Activated CD8-positive, alpha-beta memory T cell treated with anti-CD3 and anti-CD28 coated beads for 4 hours (primary cell): Measurements from ENCODE around the gene LZTFL1.
A peak's percentile ranks its signal among the peaks of the same experiment; 100 is the strongest.

Experiments
- DNase-seq, 2 donors: peaks; one replicate each; pipeline ENCODE4 v3.0.0-alpha.2; 2020; ENCODE audit warnings: low read depth in 2 of 2

The LZTFL1 gene, protein sequence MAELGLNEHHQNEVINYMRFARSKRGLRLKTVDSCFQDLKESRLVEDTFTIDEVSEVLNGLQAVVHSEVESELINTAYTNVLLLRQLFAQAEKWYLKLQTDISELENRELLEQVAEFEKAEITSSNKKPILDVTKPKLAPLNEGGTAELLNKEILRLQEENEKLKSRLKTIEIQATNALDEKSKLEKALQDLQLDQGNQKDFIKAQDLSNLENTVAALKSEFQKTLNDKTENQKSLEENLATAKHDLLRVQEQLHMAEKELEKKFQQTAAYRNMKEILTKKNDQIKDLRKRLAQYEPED

DNA sequence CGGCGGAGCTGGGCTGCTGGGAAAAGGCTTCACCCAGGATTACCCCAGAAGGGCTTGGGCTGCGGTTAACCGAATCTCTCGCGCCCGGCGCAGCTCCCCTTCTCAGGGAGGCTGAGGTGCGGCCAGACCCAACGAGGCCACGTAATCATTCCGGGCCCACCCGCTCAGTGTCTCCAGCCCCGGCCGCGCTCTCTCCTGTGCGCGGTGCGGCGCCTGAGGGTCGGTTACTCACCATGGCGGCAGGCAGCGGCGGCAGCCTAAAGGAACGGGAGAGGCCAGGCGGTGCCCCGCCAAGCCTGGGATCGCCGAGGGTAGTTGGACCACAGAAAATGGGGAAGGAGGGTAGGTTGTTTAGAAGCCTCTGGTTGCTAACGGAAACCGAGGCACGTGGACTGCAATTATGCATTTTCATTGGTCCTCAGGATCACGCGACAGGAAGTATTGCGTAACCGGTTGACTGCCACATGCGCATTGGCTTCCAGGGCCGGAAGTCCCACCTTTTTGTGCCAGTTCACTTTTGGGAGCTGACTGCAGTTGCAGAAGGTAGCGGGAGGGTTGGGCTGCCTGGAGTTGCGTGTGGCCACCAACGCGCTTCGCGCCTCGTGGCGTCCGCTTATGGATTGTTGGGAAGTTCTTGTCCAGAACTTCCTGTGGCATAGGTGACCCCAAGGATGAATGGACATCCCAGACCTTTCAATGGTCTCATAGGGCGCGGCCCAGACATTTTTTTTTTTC, at the start of gene LZTFL1:
Gene LZTFL1, minus strand, starts transcription at position 363 of the 735 bp plus-strand sequence. Its CDS starts 128 bp downstream, at position 235.
- DNase-seq = peak; percentile 81 to 84

GRCh38 chr3:45890405-45890804, 48.5 kb upstream of the LZTFL1 start:
- DNase-seq = no peak

GRCh38 chr3:45889337-45889736, 47.4 kb upstream of the LZTFL1 start:
- DNase-seq = no peak

GRCh38 chr3:45887759-45888511, 46.0 kb upstream of the LZTFL1 start:
- no peak for DNase-seq

- DNase-seq = no peak
Measured at GRCh38 chr3:45887285-45887684, 45.4 kb upstream of the LZTFL1 start.

DNA sequence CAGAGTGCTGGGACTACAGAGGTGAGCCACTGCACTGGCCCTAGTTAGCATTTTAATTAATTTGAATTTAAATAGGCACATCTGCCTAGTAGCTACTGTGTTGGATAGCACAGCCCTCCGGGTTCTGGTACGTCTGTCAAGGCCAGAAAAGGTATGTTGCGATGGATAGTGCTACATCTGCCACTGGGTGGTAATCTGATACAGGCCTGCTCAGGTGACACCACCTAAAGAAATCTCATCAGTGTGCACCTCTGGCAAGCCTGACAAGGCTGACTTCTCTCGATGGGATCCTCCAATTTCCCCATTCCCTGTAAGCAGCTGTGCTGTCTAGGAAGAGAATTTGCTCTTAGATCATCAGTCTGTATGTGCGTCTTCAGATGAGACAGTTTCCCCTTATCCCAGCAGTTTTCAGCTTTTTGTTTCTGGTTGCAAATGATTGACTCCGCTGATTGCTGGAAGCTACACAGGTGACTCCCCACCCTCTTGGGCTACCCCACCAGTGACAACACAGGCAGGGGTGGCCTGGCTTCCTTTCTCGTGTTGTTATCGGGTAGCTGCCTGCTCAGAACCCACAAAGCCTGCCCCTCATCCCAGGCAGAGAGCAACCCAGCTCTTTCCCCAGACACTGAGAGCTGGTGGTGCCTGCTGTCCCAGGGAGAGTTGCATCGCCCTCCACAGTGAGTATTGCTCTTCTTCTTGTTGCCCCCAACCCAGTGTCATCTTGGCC, 44.2 kb upstream of the LZTFL1 start, which contains the start of gene CCR9:
Gene CCR9, plus strand, starts transcription at position 565 of the 727 bp plus-strand sequence. CDS start 8,391 bp downstream, outside the sequence.
- no peak for DNase-seq

- no peak for DNase-seq
Measured at GRCh38 chr3:45884368-45885201, 42.7 kb upstream of the LZTFL1 start.

DNA sequence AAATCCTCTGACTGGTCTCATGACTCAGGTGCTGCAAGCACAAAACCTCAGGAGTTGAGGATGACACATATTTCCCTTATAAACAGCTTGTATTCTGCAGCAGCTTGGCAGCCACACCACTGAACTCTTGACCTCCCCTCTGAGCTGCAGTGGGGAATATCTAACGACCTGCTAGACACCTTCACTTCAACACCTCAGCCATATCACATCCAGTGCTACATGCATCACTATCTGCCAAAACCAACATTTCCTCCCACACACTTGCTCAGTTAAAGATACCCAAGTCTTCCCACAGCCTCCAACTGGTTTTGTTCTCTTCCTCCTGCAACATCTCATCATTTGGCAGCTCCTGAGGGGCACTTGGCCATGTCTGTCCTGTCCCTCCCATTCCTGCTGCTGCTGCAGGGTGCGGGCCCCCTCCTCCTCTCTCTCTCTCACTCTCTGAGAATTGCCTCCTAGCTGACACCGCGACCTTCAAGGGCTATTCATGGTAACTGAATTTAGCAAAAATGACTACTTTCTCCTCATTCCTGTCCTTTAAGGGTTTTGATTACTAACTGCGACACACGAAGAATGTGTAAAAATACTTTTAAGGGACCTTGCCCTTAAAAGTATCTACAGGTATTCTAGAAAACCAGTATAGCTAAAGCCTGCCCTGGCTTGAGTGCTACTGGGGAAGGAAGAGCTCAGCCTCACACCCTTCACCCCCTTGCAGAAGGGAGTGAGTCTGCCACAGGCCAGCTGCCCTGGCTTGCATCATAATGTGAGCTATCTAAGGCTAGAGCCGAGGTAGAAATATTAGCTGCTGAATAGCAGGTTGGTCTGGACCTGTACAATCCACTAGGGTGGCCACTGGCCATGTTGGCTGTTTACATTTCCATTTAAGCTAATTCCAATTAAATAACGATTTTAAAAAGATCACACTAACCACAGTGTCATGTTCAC, 39.4 kb upstream of the LZTFL1 start:
- peak; percentile 36 to 47 for DNase-seq

DNA sequence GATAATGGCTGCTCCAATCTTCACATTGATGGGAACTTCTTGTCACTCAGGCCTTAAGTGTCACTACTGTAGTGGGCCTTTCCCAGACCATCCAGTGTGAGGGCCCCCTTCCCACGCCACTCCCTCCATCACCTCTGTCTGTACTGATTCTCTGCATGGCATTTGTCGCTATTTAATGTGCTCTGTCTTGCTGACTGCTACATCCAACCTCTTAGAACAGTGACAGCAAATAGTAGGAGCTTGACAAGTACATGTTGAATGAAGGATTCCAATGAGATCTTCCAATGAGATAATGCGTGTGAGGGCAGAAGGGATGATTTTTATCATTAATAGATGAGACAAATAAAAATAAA, 38.8 kb upstream of the LZTFL1 start:
- no peak for DNase-seq

- DNase-seq = no peak
Measured at GRCh38 chr3:45878124-45878523, 36.2 kb upstream of the LZTFL1 start.

GRCh38 chr3:45874677-45875346, 32.9 kb upstream of the LZTFL1 start:
- DNase-seq = no peak

DNA sequence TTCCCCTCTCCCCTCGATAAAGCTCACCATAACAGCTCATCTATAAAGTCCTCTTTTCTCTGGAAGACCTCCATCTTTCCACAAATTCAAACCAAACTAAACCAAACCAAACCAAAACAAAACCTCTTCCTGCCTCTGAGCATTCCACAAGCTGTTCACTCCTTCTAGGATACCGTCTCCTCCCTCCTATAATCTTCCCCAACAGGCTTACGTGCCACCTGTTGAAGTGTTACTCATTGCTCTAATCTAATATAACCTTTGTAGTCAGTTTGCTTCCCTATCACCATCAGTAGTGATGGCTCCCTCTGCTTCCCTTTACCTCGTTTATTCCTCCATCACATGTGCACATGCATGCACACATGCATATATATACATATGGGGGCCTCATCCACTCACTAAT, 31.7 kb upstream of the LZTFL1 start:
- no peak for DNase-seq

GRCh38 chr3:45873036-45873435, 31.1 kb upstream of the LZTFL1 start:
- no peak for DNase-seq

DNA sequence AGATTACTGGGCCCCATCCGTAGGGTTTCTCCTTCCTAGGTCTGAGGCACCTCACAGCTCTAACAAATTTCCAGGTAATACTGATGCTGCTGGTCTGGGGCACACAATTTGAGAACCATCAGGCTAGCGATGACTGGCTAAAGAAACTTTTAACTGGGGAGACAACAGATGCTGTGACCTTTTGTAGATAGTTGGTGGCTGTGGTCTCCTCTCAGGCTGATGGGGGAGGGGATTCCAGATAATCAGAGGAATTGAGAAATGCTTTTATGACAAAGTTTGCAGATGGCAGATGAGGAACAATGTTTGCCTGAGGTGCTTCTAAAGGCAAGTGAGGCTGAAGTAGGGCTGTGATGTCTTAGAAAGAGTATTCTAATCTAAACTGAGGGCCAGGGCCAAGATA, 30.6 kb upstream of the LZTFL1 start:
- no peak for DNase-seq

- no peak for DNase-seq
Measured at GRCh38 chr3:45871780-45872179, 29.9 kb upstream of the LZTFL1 start.

DNA sequence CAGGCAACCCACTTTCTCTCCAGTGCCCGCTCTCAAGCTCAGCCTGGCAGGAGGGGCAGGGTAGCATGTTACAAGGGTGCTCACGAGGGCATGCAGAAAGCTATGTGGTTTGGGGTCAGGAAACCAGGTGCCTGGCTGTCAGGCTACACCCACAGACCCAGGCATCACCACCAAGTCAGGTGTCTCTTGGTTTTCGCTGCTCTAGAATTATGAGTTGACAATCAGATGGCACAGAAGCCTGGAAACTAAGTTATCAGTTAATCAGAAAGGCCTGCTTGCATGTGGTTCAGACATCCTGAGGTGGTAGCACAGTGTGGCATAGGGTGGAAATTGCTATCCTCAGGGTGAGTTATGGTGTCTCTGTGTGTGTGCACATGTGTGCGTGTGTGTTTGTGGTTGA, 28.2 kb upstream of the LZTFL1 start:
- peak; percentile 14 to 49 for DNase-seq

- DNase-seq = no peak
Measured at GRCh38 chr3:45869638-45870037, 27.7 kb upstream of the LZTFL1 start.

DNA sequence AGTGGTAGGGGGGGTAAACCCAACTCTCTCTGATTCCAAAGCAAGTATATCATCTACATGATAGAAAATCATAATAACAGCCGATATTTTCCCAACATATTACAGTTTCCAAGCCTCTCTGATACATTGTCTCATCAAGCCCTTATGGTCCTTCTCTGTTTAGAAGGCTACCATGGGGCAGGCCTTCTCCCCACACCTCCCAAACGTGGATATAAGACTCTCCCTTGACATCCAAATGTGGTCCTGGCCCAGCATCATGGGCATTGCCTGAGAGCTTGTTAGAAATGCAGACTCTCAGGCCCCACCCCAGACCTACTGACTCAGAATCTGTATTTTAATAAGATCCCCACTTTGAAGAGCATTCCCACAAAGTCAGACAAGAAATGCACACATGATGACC, 26.7 kb upstream of the LZTFL1 start:
- no peak for DNase-seq

- DNase-seq = no peak
Measured at GRCh38 chr3:45868213-45868612, 26.3 kb upstream of the LZTFL1 start.
